GM20000 (cell line): ENCODE measurements around the gene MTX3.

ENCODE experiments used
- DNase-seq: peaks from one replicate; pipeline ENCODE4 v3.0.0; 2012; ENCODE audit warnings: low spot score
- TF ChIP-seq, protein P1 (sequence below): IDR thresholded peaks from 2 replicates; pipeline ENCODE4 v1.5.1; 2012; ENCODE audit warnings: mild to moderate bottlenecking, control low read depth; ENCODE audit errors: extremely low read depth, missing control alignments

MTX3 gene

GRCh38 chr5:79983618-79984017 is 7.4 kb downstream of the MTX3 start:
- no peak for DNase-seq
- TF ChIP-seq, protein P1, sequence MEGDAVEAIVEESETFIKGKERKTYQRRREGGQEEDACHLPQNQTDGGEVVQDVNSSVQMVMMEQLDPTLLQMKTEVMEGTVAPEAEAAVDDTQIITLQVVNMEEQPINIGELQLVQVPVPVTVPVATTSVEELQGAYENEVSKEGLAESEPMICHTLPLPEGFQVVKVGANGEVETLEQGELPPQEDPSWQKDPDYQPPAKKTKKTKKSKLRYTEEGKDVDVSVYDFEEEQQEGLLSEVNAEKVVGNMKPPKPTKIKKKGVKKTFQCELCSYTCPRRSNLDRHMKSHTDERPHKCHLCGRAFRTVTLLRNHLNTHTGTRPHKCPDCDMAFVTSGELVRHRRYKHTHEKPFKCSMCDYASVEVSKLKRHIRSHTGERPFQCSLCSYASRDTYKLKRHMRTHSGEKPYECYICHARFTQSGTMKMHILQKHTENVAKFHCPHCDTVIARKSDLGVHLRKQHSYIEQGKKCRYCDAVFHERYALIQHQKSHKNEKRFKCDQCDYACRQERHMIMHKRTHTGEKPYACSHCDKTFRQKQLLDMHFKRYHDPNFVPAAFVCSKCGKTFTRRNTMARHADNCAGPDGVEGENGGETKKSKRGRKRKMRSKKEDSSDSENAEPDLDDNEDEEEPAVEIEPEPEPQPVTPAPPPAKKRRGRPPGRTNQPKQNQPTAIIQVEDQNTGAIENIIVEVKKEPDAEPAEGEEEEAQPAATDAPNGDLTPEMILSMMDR = no peak

DNA sequence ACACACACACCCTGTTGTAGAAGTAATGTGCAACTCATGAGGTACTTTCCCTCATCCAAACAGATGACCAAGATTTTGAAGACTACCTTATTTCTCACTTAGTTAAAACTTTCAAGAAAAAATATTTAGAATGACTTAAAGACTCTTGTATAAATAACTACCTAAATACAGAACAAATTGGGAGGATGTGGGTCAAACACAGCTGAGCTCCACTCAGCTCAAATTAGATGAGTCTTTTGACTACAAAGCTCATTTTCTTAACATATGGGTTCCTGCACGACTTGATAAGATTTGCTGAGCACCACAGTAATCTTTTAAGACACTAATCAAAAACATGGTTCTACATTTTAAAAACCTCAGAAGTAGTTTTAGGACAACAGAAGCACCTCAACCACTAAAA is 8.9 kb downstream of the MTX3 start:
- no peak for DNase-seq
- TF ChIP-seq, protein P1 = no peak

- no peak for DNase-seq
- TF ChIP-seq, protein P1 = no peak
Observed at GRCh38 chr5:79976759-79977515, 14.1 kb downstream of the MTX3 start.

DNA sequence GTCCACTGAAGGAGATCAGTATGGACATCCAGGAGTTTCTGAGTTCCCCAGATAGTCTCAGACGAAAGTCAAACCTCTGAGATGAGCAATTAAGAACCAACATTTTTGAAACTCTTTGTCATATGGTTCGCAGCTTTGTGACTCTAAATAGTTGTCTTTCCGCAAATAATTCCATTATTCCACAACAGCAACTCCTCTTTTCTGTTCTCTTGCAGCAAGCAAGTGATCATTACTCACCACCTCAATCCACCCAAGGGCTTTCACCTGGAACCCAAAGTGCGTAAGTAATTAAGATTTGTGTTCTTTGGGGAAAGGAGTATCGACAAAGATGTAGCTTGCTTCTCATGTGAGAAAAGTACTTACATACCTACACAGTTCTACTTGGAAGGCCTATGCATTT is 15.6 kb downstream of the MTX3 start:
- no peak for DNase-seq
- TF ChIP-seq, protein P1 = no peak

GRCh38 chr5:79974886-79975285 is 16.2 kb downstream of the MTX3 start:
- DNase-seq = no peak
- TF ChIP-seq, protein P1 = no peak

DNA sequence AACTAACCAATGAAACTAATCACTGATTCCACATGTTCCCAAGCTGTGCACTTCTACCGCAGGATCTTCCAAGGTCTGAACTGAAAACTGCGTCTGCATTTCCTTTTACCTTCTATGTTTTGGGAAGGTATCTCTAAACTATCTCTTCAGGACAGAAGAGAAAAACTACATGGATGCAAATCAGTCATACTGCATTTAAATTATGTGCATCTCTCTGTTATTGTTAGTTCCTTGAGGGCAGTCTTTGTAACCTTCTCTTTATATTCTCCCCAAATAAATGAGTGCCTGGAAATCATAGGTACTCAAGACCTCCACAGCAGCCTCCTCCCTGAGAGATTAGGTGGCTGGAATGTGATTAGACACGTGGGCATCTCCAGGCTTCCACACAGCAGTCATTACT is 17.1 kb downstream of the MTX3 start:
- TF ChIP-seq, protein P1 = no peak
- DNase-seq = no peak

DNA sequence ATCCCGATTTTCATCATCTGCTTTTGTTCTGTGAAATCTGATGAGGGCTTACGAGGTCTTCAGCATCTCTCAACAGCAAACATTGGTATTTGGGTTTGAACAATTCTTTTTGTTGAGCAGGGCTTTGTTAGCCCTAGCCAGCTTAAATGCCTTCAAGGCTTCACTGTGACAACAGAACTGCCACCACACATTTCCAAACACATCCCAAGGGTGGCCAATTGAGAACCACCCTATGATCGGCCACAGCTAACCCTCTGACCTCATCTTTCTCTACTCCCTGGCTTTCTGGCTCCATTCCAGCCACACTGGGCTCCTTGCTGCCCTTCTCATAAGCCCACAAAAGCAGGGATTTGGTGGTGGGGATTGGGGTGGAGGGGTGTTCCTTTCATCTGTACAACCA is 17.6 kb downstream of the MTX3 start:
- TF ChIP-seq, protein P1 = no peak
- DNase-seq = no peak
